Natural killer cell (primary cell): ENCODE results near the gene STYXL1. TPM values are rescaled to one million over a fixed set of nuclear protein-coding genes. Genes with fewer than 3 reads are reported as not detected.
A peak's percentile ranks its signal among the peaks of the same experiment; 100 is the strongest.

ENCODE experiments used
- ATAC-seq, 3 donors: fragments of 150-1000 bp in 2 of 3; fragments of 200-7000 bp in 1 of 3; cut with Tn5 transposase; 1 replicate in 1 of 3; 2 replicates in 2 of 3; pipeline ENCODE4 v1.10.0; 2021; ENCODE audit warnings: mild to moderate bottlenecking in 2 of 3, moderate library complexity in 2 of 3
- DNase-seq, 2 donors: peaks; one replicate each; pipeline versions ENCODE4 v3.0.0 to v3.0.0-alpha.2; 2013 to 2021; ENCODE audit warnings: mixed read lengths in 1 of 2
- H3K27ac ChIP-seq: one replicate; pipeline ENCODE4 v1.5.1; 2013; ENCODE audit warnings: mild to moderate bottlenecking, low read length
- H3K27me3 ChIP-seq: one replicate; pipeline ENCODE4 v1.6.1; 2013; ENCODE audit warnings: low read length; ENCODE audit not compliant: control insufficient read depth, insufficient read depth
- H3K36me3 ChIP-seq: one replicate; pipeline ENCODE4 v1.6.1; 2013; ENCODE audit warnings: low read length; ENCODE audit not compliant: control insufficient read depth, insufficient read depth
- H3K4me1 ChIP-seq: one replicate; pipeline ENCODE4 v1.6.1; 2013; ENCODE audit warnings: low read length; ENCODE audit not compliant: control insufficient read depth, insufficient read depth
- H3K4me3 ChIP-seq: one replicate; pipeline ENCODE4 v1.5.1; 2013; ENCODE audit warnings: low read length
- H3K9me3 ChIP-seq: one replicate; pipeline ENCODE4 v1.6.1; 2013; ENCODE audit warnings: low read length; ENCODE audit not compliant: control insufficient read depth, insufficient read depth
- H3K27ac Mint-ChIP-seq, 2 donors: one replicate each; pipeline ENCODE4 v1.8.0; 2022; ENCODE audit warnings: mild to moderate bottlenecking in 2 of 2, mixed read lengths in 2 of 2, moderate library complexity in 1 of 2
- H3K27me3 Mint-ChIP-seq, 2 donors: one replicate each; pipeline ENCODE4 v1.8.0; 2022; ENCODE audit warnings: low read depth in 2 of 2, mixed read lengths in 2 of 2
- H3K36me3 Mint-ChIP-seq: one replicate; pipeline ENCODE4 v1.8.0; 2022; ENCODE audit warnings: mixed read lengths
- H3K4me1 Mint-ChIP-seq, 2 donors: one replicate each; pipeline ENCODE4 v1.8.0; 2022; ENCODE audit warnings: mixed read lengths in 2 of 2
- H3K4me3 Mint-ChIP-seq: one replicate; pipeline ENCODE4 v1.8.0; 2022; ENCODE audit warnings: mild to moderate bottlenecking, moderate library complexity, mixed read lengths
- H3K9me3 Mint-ChIP-seq, 2 donors: one replicate each; pipeline ENCODE4 v1.8.0; 2022; ENCODE audit warnings: mixed read lengths in 2 of 2
- CTCF ChIP-seq: fragments of 200-600 bp; IDR thresholded peaks from one replicate; pipeline ENCODE4 v1.8.0; 2022; ENCODE audit warnings: antibody characterized with exemption
- WGBS: methylation state at CpG from one replicate; pipeline ENCODE4 v1.1.7; 2013; ENCODE audit warnings: missing lambda C conversion rate; ENCODE audit not compliant: insufficient coverage; 5-methylcytosine and 5-hydroxymethylcytosine counted together
- intact Hi-C: fragments of 100-400 bp; cut with micrococcal nuclease; formaldehyde crosslinking; loops from one replicate; pipeline ENCODE4 v1.14.2; 2022
- total RNA-seq, 4 donors: library from RNA; stranded (reverse); fragments of 120-200 nt in 1 of 4; gene quantifications; one replicate each; pipeline versions ENCODE4 v1.2.3 to v1.2.4, GENCODE V29; 2013 to 2022

Gene STYXL1
- total RNA-seq, 3 donors from 2014 or later (not counting 1 experiment from before 2014, with no cell fraction given), result 15.1 to 33.2 (median 18.8) TPM

GRCh38 chr7:76071316-76072242, 23.8 kb upstream of the STYXL1 start:
- no peak overlapping the region for H3K27ac ChIP-seq
- H3K27me3 ChIP-seq, result no peaks in the 10 kb centered on the region
- H3K9me3 ChIP-seq, result no peaks in the 10 kb centered on the region
- DNase-seq (no peak), ATAC-seq (no peak)
- no peak overlapping the region for H3K4me3 ChIP-seq
- intact Hi-C loops, result no loop called here
- H3K27me3 Mint-ChIP-seq, result no peaks in the 10 kb centered on the region
- peaks cover 5% of the 10 kb centered on the region for H3K36me3 ChIP-seq
- H3K4me1 Mint-ChIP-seq, result no peaks in the 10 kb centered on the region
- no peaks in the 10 kb centered on the region for H3K4me1 ChIP-seq
- H3K9me3 Mint-ChIP-seq, result no peaks in the 10 kb centered on the region
- TF ChIP-seq CTCF, result no peak
- no peak overlapping the region for H3K4me3 Mint-ChIP-seq
- WGBS, result 96% methylated on average over 47 of the region's 47 CpGs
- H3K27ac Mint-ChIP-seq, result no peak overlapping the region
- H3K36me3 Mint-ChIP-seq, result no peaks in the 10 kb centered on the region

- peak in 1 of 3 donors; percentile 25 for ATAC-seq
Measured at GRCh38 chr7:76069238-76069638, 21.4 kb upstream of the STYXL1 start.

DNA sequence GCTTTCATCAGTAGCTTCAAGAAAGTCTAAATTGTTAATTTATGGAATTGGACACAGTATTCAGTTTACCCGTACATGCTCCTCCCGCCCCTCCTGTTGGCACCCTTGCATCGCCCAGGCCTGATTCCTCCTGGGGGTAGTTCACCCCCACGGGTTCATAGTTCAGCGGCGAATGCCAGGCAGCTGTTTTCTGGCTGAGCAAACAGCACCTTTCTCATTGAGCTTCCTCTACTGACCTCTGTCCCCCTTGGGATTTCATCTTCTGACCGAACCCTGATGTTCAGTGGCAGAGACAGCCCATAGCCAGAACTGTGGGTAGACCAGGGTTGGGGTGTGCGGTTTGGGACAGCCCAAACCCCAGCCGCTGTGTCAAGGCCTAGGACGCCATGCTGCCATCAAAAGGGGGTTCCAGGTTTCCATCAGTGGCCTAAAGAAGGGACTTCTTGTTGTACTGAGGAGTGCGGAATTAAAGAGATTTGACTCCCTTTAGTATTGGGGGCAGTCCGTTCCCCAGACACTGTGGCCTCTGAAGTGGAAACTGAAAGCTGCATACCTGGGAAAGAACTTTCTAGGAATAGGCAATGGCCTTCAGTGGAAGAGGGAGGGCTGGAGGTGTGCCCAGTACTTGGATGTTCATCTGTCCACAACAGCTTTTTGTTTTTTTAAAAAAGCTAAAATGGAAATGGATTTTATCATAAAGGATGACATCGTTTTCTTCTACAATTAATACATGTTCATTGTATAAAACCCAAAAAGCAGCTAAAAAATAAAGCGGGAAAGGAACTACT, 19.1 kb upstream of the STYXL1 start:
- H3K4me1 Mint-ChIP-seq, result no peaks in the 10 kb centered on the region
- ATAC-seq (no peak), DNase-seq (no peak)
- no peaks in the 10 kb centered on the region for H3K4me1 ChIP-seq
- no peaks in the 10 kb centered on the region for H3K9me3 ChIP-seq
- no peaks in the 10 kb centered on the region for H3K9me3 Mint-ChIP-seq
- intact Hi-C loops, result no loop called here
- 91% methylated on average over 13 of the region's 14 CpGs for WGBS
- no peak overlapping the region for H3K27ac Mint-ChIP-seq
- H3K27ac ChIP-seq, result no peak overlapping the region
- no peaks in the 10 kb centered on the region for H3K36me3 Mint-ChIP-seq
- no peak overlapping the region for H3K4me3 ChIP-seq
- no peak overlapping the region for H3K4me3 Mint-ChIP-seq
- H3K27me3 ChIP-seq, result no peaks in the 10 kb centered on the region
- H3K27me3 Mint-ChIP-seq, result no peaks in the 10 kb centered on the region
- no peak for TF ChIP-seq CTCF
- H3K36me3 ChIP-seq, result peaks cover 51% of the 10 kb centered on the region

More at GRCh38 chr7:76069238-76069638, 21.4 kb upstream of the STYXL1 start:
- Mint-ChIP-seq H3K9me3 (no peaks in the 10 kb centered on the region), H3K36me3 (no peaks in the 10 kb centered on the region), H3K27me3 (no peaks in the 10 kb centered on the region), H3K4me1 (no peaks in the 10 kb centered on the region), H3K27ac (no peak overlapping the region), H3K4me3 (no peak overlapping the region)
- H3K36me3 ChIP-seq, result peaks cover 28% of the 10 kb centered on the region
- no peak overlapping the region for H3K27ac ChIP-seq
- no peak for TF ChIP-seq CTCF
- no peaks in the 10 kb centered on the region for H3K9me3 ChIP-seq
- no peak overlapping the region for H3K4me3 ChIP-seq
- intact Hi-C loops, result no loop called here
- DNase-seq, result peak in 1 of 2 donors; percentile 24
- H3K27me3 ChIP-seq, result no peaks in the 10 kb centered on the region
- WGBS, result 62% methylated on average over 8 of the region's 8 CpGs
- H3K4me1 ChIP-seq, result no peaks in the 10 kb centered on the region
